ENCODE data around the gene AOC2.
"Not testable (repeated sequence)": the region's sequence is repeated elsewhere in the genome, so short reads cannot be mapped to it uniquely, and the experiment has no call there.

The AOC2 gene

GRCh38 chr17:42855048-42855596, 10.7 kb downstream of the AOC2 start:
- no peak for DNase-seq (ENCODE audit: low spot score)

GRCh38 chr17:42856093-42856492, 11.7 kb downstream of the AOC2 start:
- DNase-seq (ENCODE audit: low spot score): not testable (repeated sequence)

GRCh38 chr17:42856516-42856915, 12.1 kb downstream of the AOC2 start:
- DNase-seq (ENCODE audit: low spot score): not testable (repeated sequence)

GRCh38 chr17:42857389-42857788, 13.0 kb downstream of the AOC2 start:
- DNase-seq (ENCODE audit: low spot score): no peak

- DNase-seq (ENCODE audit: low spot score): no peak
Measured at GRCh38 chr17:42865638-42866094, 21.3 kb downstream of the AOC2 start.

- no peak for DNase-seq (ENCODE audit: low spot score)
Measured at GRCh38 chr17:42866216-42866615, 21.8 kb downstream of the AOC2 start.

- DNase-seq (ENCODE audit: low spot score): no peak
Measured at GRCh38 chr17:42866631-42867575, 22.5 kb downstream of the AOC2 start.

GRCh38 chr17:42867694-42868261, 23.4 kb downstream of the AOC2 start:
- DNase-seq (ENCODE audit: low spot score): not testable (repeated sequence)

- no peak for DNase-seq (ENCODE audit: low spot score)
Measured at GRCh38 chr17:42868338-42868737, 24.0 kb downstream of the AOC2 start.

- no peak for DNase-seq (ENCODE audit: low spot score)
Measured at GRCh38 chr17:42871647-42872046, 27.3 kb downstream of the AOC2 start.

- DNase-seq (ENCODE audit: low spot score): no peak
Measured at GRCh38 chr17:42872251-42872965, 28.0 kb downstream of the AOC2 start.

GRCh38 chr17:42873315-42873714, 28.9 kb downstream of the AOC2 start:
- no peak for DNase-seq (ENCODE audit: low spot score)

- not testable (repeated sequence) for DNase-seq (ENCODE audit: low spot score)
Measured at GRCh38 chr17:42873932-42874695, 29.7 kb downstream of the AOC2 start.

GRCh38 chr17:42877037-42877436, 32.7 kb downstream of the AOC2 start:
- DNase-seq (ENCODE audit: low spot score): no peak

- no peak for DNase-seq (ENCODE audit: low spot score)
Measured at GRCh38 chr17:42878123-42878880, 33.9 kb downstream of the AOC2 start.

- DNase-seq (ENCODE audit: low spot score): no peak
Measured at GRCh38 chr17:42878924-42879595, 34.7 kb downstream of the AOC2 start.

- DNase-seq (ENCODE audit: low spot score): no peak
Measured at GRCh38 chr17:42879596-42879985, 35.2 kb downstream of the AOC2 start.

- no peak for DNase-seq (ENCODE audit: low spot score)
Measured at GRCh38 chr17:42880776-42881310, 36.5 kb downstream of the AOC2 start.

- not testable (repeated sequence) for DNase-seq (ENCODE audit: low spot score)
Measured at GRCh38 chr17:42881706-42882105, 37.3 kb downstream of the AOC2 start.

- DNase-seq (ENCODE audit: low spot score): no peak
Measured at GRCh38 chr17:42882166-42882565, 37.8 kb downstream of the AOC2 start.
